HEK293 (cell line): ENCODE data around the gene PTGIS.

Source experiments
- ATF2 ChIP-seq: fragments of 450-650 bp; formaldehyde crosslinking; IDR thresholded peaks from 2 replicates; pipeline ENCODE4 v1.5.1; 2016; ENCODE audit warnings: missing biosample characterization, missing genetic modification characterization, low read depth
- HOXA7 ChIP-seq: sonication (generic); formaldehyde crosslinking; IDR thresholded peaks from 2 replicates; pipeline ENCODE4 v1.8.1; 2022; ENCODE audit warnings: missing genetic modification reagents, borderline replicate concordance
- PBX3 ChIP-seq: sonication (generic); formaldehyde crosslinking; IDR thresholded peaks from 2 replicates; pipeline ENCODE4 v1.8.1; 2022; ENCODE audit warnings: mild to moderate bottlenecking, moderate library complexity, missing genetic modification reagents
- ZIC2 ChIP-seq: fragments of 450-650 bp; formaldehyde crosslinking; IDR thresholded peaks from 2 replicates; pipeline ENCODE4 v1.5.1; 2016; ENCODE audit warnings: missing biosample characterization, missing genetic modification characterization
- ZNF23 ChIP-seq: fragments of 450-650 bp; formaldehyde crosslinking; IDR thresholded peaks from 2 replicates; pipeline ENCODE4 v1.5.1; 2016; ENCODE audit warnings: missing biosample characterization, missing genetic modification characterization, borderline replicate concordance
- ZNF274 ChIP-seq, 2 experiments: fragments of 200-500 bp in 1 of 2; fragments of 450-650 bp in 1 of 2; sonication (Bioruptor generic) in 1 of 2; formaldehyde crosslinking in 1 of 2; IDR thresholded peaks; 2 replicates each; pipeline versions ENCODE4 v1.5.1 to v1.6.1; 2014 to 2016; ENCODE audit warnings: borderline replicate concordance in 1 of 2, inconsistent platforms in 1 of 2, low read length in 1 of 2, missing biosample characterization in 1 of 2, missing genetic modification characterization in 1 of 2
- ZNF324 ChIP-seq: fragments of 450-650 bp; formaldehyde crosslinking; IDR thresholded peaks from 2 replicates; pipeline ENCODE4 v1.5.1; 2016; ENCODE audit warnings: missing biosample characterization, missing genetic modification characterization
- ZNF366 ChIP-seq: fragments of 450-650 bp; formaldehyde crosslinking; conservative IDR thresholded peaks from 2 replicates; pipeline ENCODE4 v1.5.1; 2016; ENCODE audit warnings: missing biosample characterization, missing genetic modification characterization
- ZNF571 ChIP-seq: fragments of 450-650 bp; formaldehyde crosslinking; IDR thresholded peaks from 2 replicates; pipeline ENCODE4 v1.5.0; 2017; ENCODE audit warnings: missing biosample characterization, missing genetic modification characterization
- ZNF639 ChIP-seq: fragments of 450-650 bp; formaldehyde crosslinking; IDR thresholded peaks from 2 replicates; pipeline ENCODE4 v1.5.1; 2016; ENCODE audit warnings: missing biosample characterization, missing genetic modification characterization
- ZNF777 ChIP-seq: fragments of 450-650 bp; formaldehyde crosslinking; IDR thresholded peaks from 2 replicates; pipeline ENCODE4 v1.5.1; 2017; ENCODE audit warnings: missing biosample characterization, missing genetic modification characterization, borderline replicate concordance
- TF ChIP-seq, protein P1 (sequence below): fragments of 450-650 bp; formaldehyde crosslinking; IDR thresholded peaks from 2 replicates; pipeline ENCODE4 v1.5.1; 2016; ENCODE audit warnings: missing biosample characterization, missing genetic modification characterization
- TF ChIP-seq, protein P2 (sequence below): fragments of 450-650 bp; formaldehyde crosslinking; IDR thresholded peaks from 2 replicates; pipeline ENCODE4 v1.5.1; 2016; ENCODE audit warnings: missing biosample characterization, missing genetic modification characterization

GRCh38 chr20:49518576-49518975, 49.4 kb downstream of the PTGIS start:
- TF ChIP-seq ZNF324 (tag by site-specific recombination) (no peak), ZNF366 (tag by site-specific recombination) (no peak), ZIC2 (tag by site-specific recombination) (no peak), ZNF274 (IDR thresholded peaks at IDR 0.05; ENCODE audit: low read length) (no peak), ZNF274 (tag by site-specific recombination; IDR thresholded peaks at IDR 0.05; ENCODE audit: borderline replicate concordance) (no peak), ZNF23 (tag by site-specific recombination) (no peak), ZNF777 (tag by site-specific recombination) (no peak), ATF2 (no peak), PBX3 (no peak), ZNF571 (tag by site-specific recombination) (no peak), HOXA7 (CRISPR knock-in tag) (no peak), ZNF639 (no peak)
- TF ChIP-seq, protein P1, sequence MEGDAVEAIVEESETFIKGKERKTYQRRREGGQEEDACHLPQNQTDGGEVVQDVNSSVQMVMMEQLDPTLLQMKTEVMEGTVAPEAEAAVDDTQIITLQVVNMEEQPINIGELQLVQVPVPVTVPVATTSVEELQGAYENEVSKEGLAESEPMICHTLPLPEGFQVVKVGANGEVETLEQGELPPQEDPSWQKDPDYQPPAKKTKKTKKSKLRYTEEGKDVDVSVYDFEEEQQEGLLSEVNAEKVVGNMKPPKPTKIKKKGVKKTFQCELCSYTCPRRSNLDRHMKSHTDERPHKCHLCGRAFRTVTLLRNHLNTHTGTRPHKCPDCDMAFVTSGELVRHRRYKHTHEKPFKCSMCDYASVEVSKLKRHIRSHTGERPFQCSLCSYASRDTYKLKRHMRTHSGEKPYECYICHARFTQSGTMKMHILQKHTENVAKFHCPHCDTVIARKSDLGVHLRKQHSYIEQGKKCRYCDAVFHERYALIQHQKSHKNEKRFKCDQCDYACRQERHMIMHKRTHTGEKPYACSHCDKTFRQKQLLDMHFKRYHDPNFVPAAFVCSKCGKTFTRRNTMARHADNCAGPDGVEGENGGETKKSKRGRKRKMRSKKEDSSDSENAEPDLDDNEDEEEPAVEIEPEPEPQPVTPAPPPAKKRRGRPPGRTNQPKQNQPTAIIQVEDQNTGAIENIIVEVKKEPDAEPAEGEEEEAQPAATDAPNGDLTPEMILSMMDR (tag by site-specific recombination), result no peak
- TF ChIP-seq, protein P2, sequence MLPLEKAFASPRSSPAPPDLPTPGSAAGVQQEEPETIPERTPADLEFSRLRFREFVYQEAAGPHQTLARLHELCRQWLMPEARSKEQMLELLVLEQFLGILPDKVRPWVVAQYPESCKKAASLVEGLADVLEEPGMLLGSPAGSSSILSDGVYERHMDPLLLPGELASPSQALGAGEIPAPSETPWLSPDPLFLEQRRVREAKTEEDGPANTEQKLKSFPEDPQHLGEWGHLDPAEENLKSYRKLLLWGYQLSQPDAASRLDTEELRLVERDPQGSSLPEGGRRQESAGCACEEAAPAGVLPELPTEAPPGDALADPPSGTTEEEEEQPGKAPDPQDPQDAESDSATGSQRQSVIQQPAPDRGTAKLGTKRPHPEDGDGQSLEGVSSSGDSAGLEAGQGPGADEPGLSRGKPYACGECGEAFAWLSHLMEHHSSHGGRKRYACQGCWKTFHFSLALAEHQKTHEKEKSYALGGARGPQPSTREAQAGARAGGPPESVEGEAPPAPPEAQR (tag by site-specific recombination), result no peak
